ENCODE data around the gene OR52K2. TPM values are rescaled to one million over a fixed set of nuclear protein-coding genes. Genes with fewer than 3 reads are reported as not detected.

The OR52K2 gene
- total RNA-seq, 1 donor from 2014 or later: not detected

GRCh38 chr11:4465407-4465806 is 16.3 kb downstream of the OR52K2 start:
- TF ChIP-seq CTCF (IDR thresholded peaks at IDR 0.05; ENCODE audit: borderline replicate concordance): no peak
- intact Hi-C loops (cut with micrococcal nuclease): no loop called here

GRCh38 chr11:4466131-4466870 is 17.2 kb downstream of the OR52K2 start:
- Histone ChIP-seq H3K36me3 (no peaks in the 10 kb centered on the region), H3K9me3 (replicated peaks) (peaks cover 16% of the 10 kb centered on the region), H3K4me3 (no peak overlapping the region), H3K27me3 (ENCODE audit: low read depth) (no peaks in the 10 kb centered on the region), H3K4me1 (no peaks in the 10 kb centered on the region), H3K27ac (replicated peaks) (no peak overlapping the region)
- DNase-seq: no peak
- TF ChIP-seq CTCF (IDR thresholded peaks at IDR 0.05; ENCODE audit: borderline replicate concordance): no peak
- intact Hi-C loops (cut with micrococcal nuclease): no loop called here

More at GRCh38 chr11:4465407-4465806, 16.3 kb downstream of the OR52K2 start:
- Histone ChIP-seq H3K36me3 (no peaks in the 10 kb centered on the region), H3K4me1 (no peaks in the 10 kb centered on the region), H3K4me3 (no peak overlapping the region), H3K9me3 (replicated peaks) (peaks cover 16% of the 10 kb centered on the region), H3K27me3 (ENCODE audit: low read depth) (no peaks in the 10 kb centered on the region), H3K27ac (replicated peaks) (no peak overlapping the region)
- DNase-seq: no peak

GRCh38 chr11:4466871-4467442 is 17.9 kb downstream of the OR52K2 start:
- no peak overlapping the region for H3K4me3 ChIP-seq
- no peaks in the 10 kb centered on the region for H3K4me1 ChIP-seq
- H3K36me3 ChIP-seq: no peaks in the 10 kb centered on the region
- DNase-seq: no peak
- no peak overlapping the region for H3K27ac ChIP-seq (replicated peaks)
- no peaks in the 10 kb centered on the region for H3K27me3 ChIP-seq (ENCODE audit: low read depth)
- TF ChIP-seq CTCF (IDR thresholded peaks at IDR 0.05; ENCODE audit: borderline replicate concordance): no peak
- peaks cover 16% of the 10 kb centered on the region for H3K9me3 ChIP-seq (replicated peaks)
- intact Hi-C loops (cut with micrococcal nuclease): no loop called here

- intact Hi-C loops (cut with micrococcal nuclease): no loop called here
- no peak for TF ChIP-seq CTCF (IDR thresholded peaks at IDR 0.05; ENCODE audit: borderline replicate concordance)
- H3K27ac ChIP-seq (replicated peaks): no peak overlapping the region
Observed at GRCh38 chr11:4467811-4468606, 18.9 kb downstream of the OR52K2 start.

GRCh38 chr11:4479644-4480043 is 30.5 kb downstream of the OR52K2 start:
- no peaks in the 10 kb centered on the region for H3K4me1 ChIP-seq
- intact Hi-C loops (cut with micrococcal nuclease): no loop called here
- peaks cover 3% of the 10 kb centered on the region for H3K27me3 ChIP-seq (ENCODE audit: low read depth)
- DNase-seq: no peak
- H3K9me3 ChIP-seq (replicated peaks): no peaks in the 10 kb centered on the region
- no peak for TF ChIP-seq CTCF (IDR thresholded peaks at IDR 0.05; ENCODE audit: borderline replicate concordance)
- no peaks in the 10 kb centered on the region for H3K36me3 ChIP-seq
- H3K27ac ChIP-seq (replicated peaks): no peak overlapping the region
- H3K4me3 ChIP-seq: no peak overlapping the region

More at GRCh38 chr11:4467811-4468606, 18.9 kb downstream of the OR52K2 start:
- DNase-seq: no peak
- Histone ChIP-seq H3K4me3 (no peak overlapping the region), H3K4me1 (no peaks in the 10 kb centered on the region), H3K36me3 (no peaks in the 10 kb centered on the region), H3K27me3 (ENCODE audit: low read depth) (no peaks in the 10 kb centered on the region), H3K9me3 (replicated peaks) (peaks cover 16% of the 10 kb centered on the region)
